Measurements from ENCODE around the gene HACL1.

The HACL1 gene

DNA sequence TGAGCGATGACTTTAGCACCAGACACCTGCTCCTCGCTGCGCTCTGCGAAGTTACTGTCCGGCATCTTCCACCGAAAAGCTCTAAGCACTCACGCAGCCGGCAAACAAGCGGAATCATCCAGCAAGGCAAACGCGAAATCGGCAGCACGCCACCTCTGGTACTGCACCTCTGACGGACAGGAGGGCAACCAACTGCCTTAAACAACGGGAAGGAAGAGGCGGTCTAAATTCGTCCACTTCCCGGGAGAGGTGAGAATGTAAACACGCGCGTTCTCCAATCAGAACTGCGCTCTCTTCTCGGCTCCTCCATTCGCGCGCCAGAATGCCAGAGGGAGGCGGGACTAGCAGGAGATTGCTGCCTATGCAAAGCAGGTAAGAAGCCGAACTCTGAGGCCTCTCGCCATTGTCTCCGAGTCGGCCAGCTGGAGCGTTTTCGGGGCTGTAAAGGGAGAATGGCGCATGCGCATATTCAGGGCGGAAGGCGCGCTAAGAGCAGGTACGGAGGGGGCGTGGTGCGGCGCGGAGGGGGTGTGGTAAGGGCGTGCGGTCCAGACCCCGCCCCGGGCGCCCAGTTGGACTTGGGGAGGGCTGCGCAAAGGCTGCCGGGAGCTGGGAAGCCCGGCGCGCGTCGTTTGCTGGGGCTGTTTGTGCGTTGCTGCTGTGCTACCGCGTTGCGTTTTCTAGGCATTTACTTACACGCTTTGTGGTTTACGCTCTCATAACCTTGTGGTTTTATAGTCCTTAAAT, at the start of gene HACL1, which contains the start of gene BTD:
TSS of gene HACL1 (minus strand) at position 171 of the 747 bp plus-strand sequence. CDS start at position 65, 106 bp downstream.
TSS of gene BTD (plus strand) at position 347 of the 747 bp plus-strand sequence. CDS start 33,695 bp downstream, outside the sequence.
- no peak for DNase-seq

DNA sequence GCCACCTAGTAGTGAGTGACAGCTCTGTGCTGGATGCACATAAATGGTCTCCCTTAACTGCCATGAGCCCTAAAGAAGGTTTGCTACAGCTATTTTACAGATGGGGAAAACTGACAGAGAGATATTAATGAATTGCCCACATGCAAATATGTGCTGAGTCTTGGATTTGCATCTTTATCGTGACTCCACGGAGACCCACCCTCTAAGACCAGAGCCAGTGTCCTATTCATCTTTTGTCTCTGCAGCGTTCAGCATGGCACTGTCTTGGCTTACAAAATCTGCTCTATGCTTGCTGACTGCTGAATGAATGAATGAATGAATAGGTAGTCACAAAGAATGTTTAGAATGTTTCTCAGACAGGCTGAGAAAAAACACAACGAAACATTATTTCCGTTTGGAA, 48.5 kb upstream of the HACL1 start:
- no peak for DNase-seq

DNA sequence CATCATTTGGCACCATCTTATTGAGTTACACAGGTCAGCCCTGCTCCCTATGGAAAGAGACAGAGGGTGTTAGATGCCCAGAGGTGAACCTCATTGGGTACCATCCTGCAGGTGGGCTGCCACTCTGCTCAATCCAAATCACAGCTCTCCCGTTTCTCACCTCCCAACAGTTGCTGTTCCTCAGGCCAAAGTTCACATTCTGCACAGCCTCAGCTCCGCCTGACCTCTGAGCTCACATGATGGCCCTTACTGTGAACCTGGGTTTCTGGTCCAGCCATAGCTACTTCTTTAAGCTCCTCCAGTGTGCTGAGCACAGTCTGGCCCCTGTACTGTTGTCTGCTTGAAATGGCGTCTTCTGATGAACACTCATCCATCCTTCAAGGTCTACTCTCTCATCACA, 48.0 kb upstream of the HACL1 start:
- DNase-seq, result no peak

DNA sequence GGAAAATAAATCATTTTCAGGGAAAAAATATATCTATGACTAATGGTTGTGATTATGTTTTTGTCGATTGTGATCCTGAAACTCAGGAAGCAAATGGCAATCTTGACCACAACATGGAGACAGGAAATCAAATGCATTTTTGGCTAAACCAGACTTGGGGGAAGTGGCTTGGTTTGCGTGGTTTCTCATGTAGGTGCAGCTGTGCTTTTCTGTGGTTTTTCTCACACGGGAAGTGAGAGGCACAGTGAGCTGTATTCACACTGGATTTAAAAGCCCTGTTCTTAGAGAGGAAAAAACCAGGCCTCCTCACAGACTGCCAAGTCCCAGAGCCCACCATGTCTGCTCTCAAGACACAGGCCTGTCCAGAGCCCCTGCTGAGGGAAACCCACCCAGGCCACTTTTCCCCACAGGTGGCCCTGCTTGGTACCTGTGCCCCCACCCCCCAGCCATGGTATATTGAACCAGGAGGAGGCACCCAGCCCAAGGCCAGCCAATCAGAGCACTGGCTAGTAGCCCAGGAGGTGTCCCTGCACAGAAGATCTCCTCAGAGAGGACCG, 46.3 kb upstream of the HACL1 start:
- DNase-seq, result no peak

DNA sequence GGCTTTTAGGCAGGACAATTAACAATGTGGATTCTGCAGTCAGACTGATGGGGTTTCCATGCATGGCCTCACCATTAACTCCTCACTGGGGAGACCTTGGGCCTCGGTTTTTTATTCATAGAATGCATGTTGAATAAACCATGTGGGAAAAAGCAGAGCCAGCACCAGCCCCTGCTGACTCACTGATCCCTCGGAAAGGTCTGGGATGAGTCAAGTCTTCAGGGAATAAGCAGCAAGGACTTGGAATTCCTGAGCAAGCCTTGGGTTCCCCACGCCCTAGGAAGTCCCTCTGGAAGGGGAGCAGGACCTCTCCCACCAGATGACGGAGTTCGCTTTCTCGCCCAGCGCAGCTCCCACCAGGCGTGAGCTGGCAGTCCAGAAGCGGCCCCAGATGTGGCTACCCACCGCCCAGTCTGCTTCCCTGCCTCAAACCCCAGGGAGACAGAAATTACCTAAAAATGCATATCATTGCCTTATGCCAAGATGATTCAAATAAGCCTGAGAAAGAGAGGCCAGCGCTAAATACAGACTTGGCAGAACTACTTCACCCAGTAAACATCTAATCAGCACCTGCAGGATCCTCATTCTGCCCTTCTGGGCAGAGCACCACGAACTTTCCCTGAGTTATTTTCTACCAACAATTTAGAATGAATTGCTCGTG, 45.6 kb upstream of the HACL1 start:
- no peak for DNase-seq

DNA sequence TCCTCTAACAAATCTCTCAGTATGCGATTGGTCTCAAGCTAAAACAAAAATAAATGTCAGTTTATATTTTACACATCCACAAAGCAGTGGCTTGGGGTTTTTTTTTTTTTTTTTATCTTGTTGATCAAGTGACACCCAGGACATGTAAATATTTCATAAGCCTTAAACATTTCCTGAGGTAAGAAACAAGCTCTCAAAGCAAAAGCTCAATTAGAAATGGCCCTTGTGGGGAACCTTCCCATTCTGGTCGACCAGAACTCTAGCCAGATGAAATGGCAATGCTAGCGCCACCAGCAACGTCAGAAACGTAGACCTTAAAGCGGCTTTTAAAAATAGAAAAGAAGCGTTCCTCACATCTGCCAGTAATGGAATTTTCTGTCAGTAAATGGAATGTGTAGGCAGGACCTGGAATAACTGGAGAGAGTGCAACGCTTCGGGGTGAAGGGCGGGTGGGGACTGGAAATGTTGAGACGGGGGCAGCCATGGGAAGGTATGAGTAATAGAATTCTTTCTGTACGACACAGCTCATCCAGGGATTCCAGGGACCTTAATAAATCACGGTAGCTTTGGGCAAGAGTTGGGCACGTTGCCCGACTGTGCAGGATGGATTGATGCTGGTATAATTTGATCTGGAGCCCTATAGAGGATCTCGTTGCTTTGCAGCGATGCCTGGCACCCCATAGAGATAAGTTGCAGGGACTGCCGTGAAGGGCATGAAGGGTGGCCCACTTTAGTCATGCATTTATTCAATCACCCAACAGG, 44.6 kb upstream of the HACL1 start:
- no peak for DNase-seq

DNA sequence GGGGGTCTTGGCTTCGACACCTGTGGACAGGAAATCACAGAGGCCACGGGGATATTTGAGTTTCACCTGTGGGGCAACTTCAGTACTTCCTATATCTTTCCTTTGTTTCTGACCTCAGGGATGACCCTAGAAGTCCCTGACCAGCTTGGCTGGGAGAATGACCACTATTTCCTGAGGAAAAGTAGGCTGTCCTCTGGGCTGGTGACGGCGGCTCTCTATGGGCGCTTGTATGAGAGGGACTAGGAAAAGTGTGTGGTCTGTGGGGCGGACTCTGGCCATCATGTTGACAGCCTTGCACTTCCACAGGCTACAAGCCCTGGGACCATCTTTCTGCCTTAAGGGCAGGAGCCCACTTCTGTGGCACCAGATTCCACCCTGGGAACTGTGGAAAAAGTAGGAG, 43.9 kb upstream of the HACL1 start:
- DNase-seq, result no peak

DNA sequence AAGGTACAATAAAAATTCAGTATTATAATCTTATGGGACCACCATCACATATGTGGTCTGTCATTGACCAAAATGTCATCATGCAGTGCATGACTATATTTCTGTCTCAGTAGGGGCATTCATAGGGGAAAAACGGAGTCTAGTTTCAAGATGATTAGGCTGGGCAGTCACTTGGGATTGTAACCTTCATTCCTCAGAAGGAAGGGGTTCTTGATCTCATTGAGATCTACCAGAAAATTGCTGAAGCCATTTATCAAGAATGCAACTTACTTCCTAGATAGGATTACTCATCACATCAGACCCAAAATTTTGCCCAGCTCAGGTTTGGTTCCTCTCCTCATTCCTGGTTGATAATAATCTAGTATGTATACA, 37.5 kb upstream of the HACL1 start:
- no peak for DNase-seq

DNA sequence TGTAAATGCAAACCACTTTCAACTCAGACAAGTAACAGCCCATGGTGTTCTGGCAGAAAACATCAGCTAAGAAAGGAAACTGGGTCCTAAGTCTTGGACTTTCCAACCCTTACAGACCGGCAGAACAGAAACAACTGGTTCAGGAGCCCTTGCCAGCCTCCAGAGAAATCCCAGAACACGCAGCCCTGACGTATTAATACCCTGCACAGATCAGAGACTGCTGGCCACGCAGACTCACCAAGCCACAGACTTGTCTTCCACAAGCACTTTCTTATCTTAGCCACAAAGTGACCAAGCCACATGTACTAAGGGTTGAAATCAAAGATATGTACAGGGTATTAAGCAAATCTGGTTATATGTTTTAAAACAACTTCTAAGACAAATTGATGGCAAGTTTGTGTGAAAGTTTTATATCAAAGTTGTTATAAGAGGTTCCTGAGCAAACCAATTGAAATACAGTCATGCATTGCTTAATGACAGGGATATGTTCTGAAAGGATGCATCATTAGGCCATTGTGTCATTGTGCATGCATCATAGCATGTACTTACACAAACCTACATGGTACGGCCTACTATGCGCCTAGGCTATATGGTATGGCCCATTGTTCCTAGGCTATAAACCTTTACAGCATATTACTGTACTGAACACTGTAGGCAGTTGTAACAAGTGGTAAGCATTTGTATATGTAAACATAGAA, 37.0 kb upstream of the HACL1 start:
- DNase-seq, result no peak

DNA sequence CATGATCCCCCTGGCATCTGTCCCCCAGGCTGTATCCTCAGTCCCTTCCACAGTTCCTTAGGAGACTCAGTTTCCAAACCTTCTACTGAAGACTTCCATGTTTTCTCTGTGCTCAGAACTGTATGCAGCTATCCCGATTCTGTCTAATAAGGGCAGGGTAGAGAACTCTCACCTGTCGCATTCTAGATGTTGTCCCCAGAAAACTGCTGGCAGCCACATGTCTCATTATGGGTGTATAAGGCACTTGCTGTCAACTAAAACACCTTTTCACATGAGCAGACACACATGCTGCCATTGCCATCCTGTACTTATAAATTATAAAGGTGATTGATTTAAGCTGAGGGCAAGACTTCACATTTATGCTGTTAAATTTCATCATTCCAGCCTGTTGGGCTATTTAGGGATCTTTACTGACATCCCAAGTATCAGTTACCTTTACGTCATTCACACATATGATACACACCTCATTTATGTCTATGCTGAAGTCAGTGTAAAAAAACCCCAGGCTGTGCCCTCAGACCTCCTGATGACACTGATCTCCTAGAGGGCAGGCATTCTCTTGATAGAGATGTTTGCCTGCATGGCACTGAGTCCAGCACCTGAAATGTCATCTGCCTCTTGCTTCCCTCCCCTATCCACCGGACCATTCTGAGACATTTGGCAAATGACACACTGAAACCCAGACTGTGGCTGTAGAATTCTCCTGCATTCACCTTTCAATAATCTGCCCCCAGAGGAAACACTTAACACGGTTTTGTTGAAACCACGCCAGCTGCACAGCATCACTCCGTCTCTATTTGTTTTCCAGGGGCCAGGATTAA, 36.0 kb upstream of the HACL1 start:
- DNase-seq, result no peak

DNA sequence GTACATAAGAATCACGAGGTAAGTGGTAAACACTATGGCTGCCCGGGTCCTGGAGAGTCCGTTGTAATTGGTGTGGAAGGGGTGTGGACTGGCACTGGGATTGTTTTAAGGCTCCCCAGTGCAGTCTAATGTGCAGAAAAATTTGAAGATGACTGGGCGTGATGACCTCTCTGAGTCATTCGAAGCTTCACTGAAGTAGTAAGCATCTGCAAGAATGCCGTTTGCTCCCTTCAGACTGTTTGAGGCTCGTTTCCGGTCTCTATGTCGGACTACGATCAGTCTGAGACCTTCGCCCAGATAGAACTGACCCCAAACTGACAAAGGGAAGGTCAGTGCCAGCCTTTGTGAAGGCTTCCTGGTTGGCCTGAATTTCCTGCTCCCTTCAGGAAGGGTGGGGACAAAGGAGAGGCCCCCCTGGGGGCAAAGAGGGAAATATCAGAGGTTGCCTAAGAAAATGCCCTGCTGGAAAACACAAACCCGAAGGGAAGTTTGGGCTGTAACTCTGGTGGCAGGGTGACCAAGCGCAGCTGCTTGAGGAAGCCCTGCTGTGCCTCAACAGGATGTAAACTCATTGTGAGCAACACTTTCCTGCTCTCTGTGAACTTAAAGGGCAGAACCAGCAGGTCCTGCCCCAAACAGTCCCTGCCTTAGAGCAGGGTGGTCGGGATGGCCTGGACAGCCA, 34.8 kb upstream of the HACL1 start:
- no peak for DNase-seq

DNA sequence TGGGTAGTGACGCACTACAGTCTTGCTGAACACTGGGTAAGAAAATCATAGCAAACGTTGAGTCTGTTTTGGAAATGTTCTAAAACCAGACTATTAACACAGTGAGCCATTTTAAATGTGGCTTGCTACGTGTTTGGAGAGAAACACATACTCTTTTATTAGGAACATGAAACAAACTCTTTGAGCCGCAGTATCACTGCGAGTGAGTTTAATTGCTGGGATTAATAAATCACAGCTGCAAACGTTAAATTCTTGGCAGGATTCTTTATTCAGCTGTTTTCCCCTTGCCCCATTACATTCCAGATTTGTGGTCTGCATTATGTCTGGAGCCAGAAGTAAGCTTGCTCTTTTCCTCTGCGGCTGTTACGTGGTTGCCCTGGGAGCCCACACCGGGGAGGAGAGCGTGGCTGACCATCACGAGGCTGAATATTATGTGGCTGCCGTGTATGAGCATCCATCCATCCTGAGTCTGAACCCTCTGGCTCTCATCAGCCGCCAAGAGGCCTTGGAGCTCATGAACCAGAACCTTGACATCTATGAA, 33.8 kb upstream of the HACL1 start:
- DNase-seq, result peak; percentile 21 to 23

DNA sequence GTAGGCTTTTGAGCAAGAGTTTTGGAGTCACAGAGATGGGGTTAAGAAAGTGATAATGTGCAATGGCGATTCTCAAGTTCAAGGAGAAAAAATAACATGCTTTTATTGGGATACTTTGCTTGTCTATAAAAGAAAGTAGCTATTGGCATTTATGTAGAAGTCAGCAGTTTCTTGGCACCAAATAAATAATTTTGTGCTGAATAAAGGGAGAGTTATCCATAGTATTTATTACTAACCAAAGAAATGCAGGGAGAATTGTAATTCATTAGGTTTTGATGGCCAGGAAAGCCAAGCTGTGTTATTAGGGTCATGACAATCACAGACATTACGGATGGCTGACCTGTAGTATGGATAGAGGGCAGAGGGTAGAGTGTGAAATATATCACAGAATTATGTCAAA, 33.3 kb upstream of the HACL1 start:
- no peak for DNase-seq

DNA sequence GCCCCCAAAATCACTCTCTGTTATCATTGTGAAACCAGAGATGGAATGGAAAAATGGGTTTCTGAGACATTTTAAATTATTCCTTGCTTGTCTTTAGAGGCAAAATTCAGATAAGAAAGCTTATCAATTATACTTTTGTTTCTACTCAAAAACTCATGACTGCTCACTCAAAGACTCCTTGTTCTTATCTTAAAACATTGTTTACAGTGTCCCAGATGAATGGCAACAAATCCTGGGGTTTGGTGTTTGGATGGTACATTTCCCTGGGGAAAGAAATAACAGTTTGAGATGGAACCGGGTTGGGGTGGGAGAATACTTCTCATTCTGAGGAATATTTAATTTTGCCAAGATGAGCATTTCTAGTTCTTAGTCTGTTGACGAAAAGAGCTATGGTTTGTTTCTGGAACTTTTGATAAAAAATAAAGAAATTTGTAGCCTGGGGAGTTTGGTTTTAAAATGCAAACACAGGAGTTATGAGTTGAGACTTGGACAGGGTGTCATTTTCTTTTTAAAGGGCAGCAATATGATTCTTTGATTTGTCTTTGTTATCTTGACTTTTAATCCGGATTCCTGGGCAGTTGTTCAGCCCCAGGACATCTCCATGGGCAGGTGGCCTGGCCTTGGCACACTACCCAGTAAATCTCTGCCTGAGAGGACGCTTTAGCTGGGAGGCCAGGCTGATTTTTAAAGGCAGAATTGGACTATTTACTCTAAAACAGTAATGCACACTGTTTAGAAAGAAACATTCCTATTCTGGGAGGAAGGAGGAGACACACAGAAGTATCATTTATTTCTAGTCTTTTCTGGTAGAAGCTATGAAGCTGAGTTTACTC, 32.6 kb upstream of the HACL1 start:
- peak; percentile 35 to 53 for DNase-seq

DNA sequence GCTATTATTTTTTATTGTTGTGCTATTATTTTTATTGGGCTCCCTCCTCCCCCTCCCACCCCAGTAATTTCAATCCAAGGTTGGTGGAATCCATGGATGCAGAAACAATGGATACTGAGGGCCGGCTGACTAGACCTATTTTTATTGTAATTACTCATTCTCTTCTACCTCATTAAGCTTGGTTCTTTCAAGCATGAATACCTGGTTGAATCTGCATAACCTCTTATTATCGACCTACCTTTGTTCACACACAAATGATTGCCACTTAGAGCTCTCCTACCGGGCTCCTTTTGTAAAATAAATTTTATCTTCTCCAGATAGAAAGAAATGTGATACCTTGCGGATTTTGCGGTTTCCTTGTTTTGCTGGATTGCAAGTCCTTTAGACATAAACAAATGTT, 31.8 kb upstream of the HACL1 start:
- no peak for DNase-seq

DNA sequence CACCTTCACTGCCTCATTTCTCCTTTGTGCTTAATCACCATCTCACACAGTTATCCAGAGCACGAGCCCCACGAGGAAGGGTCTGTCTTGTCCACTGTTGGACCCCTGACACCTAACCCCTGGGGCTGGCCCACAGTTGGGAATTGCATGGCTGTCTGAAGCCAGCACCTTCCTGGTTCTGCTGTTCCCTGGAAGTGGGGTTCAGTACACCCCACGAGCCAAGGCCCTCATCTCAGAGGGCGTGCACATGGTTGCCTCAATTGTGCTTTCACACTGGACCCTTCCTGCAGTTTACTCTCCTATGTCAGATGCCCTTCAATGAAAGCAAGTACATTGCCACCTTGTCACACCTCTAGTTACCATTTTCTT, 30.8 kb upstream of the HACL1 start:
- DNase-seq, result no peak

DNA sequence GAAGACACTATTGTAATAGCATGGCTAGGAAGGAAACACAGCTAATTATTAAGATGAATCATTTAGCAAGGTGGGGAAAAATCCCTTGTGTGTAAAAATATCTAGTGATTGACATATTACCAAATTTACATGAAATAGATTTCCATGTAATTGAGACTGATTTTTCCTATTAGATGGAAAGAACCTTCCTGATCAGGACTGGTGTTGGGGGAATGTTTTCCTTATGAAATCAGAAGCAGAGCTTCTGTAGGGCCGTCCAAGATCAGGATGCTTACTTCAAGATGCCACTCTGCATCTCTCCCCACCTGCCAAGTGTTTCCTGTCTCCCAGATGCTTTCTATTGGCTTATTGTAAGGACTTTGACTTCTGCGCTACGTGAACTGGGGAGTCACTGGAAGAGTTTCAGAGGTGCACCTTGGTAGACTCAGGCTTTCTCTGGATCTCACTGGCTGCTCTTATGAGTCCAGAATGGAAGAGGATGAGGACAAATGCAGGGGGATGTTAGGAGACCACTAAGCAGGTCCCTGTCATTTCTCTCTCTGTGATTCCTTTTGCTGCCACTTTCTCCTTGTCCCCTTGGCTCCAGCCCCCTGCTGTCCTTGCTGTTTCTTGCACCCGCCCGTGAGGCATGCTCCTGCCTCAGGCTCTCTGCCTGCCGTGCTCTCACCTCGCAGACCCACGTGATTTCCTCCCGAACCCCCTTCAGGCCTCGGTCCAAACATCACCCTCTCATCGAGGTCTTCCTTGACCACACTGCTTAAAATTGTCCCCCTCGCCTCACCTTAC, 30.2 kb upstream of the HACL1 start:
- no peak for DNase-seq

DNA sequence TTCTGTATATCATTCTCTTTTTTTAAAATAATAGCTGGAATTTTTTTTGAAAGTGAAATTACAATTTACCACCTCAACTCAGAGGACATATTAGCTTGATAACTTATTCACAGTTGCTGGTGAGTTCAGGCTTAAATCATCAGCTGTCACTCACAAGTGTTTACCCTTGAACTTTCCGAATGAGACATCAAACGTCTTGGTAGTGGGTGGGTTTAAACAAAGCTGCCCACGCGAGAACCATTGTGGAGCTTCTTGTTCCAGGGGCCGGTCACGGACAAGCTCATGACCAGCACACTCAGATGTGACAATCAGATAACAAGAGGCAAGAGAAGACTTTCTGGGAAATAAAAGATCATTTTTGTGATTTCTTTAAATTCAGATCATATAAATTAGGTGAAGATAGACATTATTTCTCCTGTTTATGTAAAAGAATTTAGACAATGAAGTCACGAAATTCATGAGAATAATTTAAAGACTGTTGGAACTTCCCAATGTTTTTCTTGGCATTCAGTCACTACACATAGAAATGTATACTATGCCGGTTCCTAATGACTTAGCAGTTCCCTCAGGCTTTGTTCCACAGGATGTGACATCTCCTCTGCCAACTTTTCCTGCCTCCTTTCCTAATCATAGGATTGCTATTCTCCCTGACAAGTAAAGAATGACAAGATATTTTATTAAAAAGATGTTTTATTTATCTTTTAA, 29.4 kb upstream of the HACL1 start:
- DNase-seq, result peak in 1 of 2 donors; percentile 36

Data from hippocampal formation (tissue), 2 donors.